ENCODE results near the gene RGP1.

- TF ChIP-seq TAF1 (IDR thresholded peaks at IDR 0.05; ENCODE audit: control insufficient read depth, extremely low read depth, insufficient read depth, low read length, severe bottlenecking) = no peak
- no peak for TF ChIP-seq MAFK (IDR thresholded peaks at IDR 0.05; ENCODE audit: low read length)
- TF ChIP-seq ZKSCAN8 (CRISPR knock-in tag; IDR thresholded peaks at IDR 0.05) = no peak
- TF ChIP-seq SRSF3 (IDR thresholded peaks at IDR 0.05; ENCODE audit: insufficient read depth, low read length) = no peak
- TF ChIP-seq FOXA1 (IDR thresholded peaks at IDR 0.05; ENCODE audit: borderline replicate concordance) = no peak
- TF ChIP-seq CTCF (IDR thresholded peaks at IDR 0.05 in 2 of 3, conservative IDR thresholded peaks at IDR 0.05 in 1 of 3; ENCODE audit: insufficient read depth in 2 of 3, low read depth in 1 of 3, low read length in 3 of 3) = no peak
- TF ChIP-seq CREM (IDR thresholded peaks at IDR 0.05; ENCODE audit: low read depth) = no peak
These were observed 4.4 kb downstream of the RGP1 start for GRCh38 chr9:35753466-35753865.
